ENCODE measurements around the gene C4orf17. TPM values are rescaled to one million over a fixed set of nuclear protein-coding genes. Genes with fewer than 3 reads are reported as not detected.

The C4orf17 gene
- total RNA-seq, 1 donor from 2014 or later, result not detected

DNA sequence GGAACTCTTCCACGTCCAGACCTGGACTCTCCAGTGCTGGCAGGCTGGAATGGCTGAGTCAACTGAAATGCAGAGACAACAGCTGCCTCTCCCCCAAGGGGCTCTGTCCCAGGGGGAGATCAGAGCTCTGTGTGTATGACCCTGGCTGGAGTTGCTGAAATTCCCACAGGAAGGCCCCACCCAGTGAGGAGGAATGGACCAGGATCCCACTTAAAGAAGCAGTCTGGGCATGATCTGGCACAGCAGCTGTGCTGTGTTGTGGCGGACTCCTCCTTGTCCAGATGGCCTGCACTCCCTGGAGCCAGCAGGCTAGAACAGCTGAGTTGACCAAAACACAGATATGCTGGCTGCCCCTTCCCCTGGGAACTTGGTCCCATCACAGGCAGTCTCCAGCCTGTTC, 25.4 kb downstream of the C4orf17 start:
- no peak for FAIRE-seq
- DNase-seq (ENCODE audit: low spot score in 2 of 2), result no peak

DNA sequence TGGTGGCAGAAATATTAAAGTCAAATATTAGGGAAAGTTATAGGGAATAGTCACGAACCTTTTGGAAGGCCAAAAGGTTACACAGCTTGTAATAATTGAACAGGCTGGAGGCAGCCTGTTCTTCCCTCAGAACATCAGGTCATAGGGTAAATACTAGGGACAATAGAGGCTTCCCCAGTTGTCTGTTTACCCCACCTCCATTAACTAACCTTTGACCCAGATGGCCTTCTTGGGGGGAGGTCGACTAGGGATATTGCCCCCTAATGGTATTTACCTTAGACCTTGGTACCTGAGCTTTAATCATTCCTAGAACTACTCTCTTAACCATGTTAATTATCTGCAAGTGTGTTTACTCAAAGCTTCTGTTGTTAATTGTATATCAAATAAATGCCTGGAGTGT, 26.0 kb downstream of the C4orf17 start:
- no peak for DNase-seq (ENCODE audit: low spot score in 2 of 2)
- no peak for FAIRE-seq

DNA sequence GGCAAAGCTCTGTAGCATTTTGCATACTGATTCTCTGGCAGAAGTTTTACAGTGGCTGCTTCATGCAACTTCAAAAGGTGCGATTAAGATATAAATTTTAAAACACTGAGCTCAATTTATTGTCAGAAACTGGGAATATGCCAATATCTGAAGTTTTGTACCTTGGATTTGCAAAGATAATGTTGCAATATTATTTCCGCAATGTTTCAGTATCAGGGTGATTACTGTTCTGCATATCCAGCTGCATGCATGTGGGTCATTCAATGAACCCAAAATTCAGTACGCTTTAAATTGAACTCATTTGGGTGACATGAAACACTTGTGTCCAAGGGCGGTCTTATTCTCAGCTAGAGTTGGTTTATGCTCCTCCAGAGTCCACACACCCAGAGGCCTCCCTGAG, 26.9 kb downstream of the C4orf17 start:
- no peak for DNase-seq (ENCODE audit: low spot score in 2 of 2)
- FAIRE-seq, result no peak

DNA sequence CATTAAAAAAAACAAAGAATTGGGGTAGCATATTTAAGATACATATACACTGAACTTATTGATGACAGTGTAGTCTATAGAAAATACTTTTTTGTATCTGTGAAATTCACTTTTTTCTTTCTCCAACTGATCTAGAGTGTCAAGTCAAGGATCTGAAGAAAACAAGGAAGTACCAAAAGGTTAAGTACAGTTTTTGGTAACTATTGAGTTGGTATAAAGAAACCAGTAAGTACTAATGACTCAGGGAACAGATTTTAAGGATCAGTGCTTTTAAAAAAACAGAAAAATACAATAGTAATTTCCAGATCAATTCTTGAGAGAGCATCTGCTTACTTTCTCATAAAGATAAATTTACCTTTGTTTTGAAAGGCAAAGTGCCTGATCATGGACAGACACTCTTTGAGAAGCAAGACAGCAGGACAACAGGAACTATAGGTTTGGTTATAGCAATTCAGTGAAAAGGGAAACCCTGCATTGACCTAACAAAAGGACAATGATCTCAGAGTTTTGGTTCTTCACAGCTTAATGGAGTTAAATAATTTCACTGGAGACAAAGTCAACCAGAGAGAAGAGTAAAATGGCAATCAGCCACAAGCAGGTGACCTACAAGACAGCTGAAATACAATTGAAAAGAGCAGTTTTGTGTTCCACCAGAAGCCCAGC, 29.6 kb downstream of the C4orf17 start:
- no peak for FAIRE-seq
- no peak for DNase-seq (ENCODE audit: low spot score in 2 of 2)

DNA sequence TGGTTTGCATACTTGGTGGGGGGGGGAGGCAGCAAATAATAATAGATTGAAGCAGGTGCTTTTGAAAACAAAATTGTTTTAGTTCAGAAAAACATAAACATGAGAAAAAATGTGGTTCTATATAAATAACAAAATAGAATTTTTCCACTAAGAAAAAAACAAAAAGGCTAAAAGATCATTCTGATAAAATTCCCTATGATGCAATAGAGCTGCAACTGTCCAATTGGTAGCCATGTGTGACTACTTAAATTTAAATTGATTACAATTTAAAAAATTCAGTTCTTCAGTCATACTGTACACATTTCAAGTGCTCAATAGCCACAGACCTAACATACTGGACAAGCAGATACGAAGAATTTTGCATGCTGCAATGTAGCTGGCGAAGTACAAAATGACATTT, 42.1 kb downstream of the C4orf17 start:
- no peak for FAIRE-seq
- DNase-seq (ENCODE audit: low spot score in 2 of 2), result no peak

DNA sequence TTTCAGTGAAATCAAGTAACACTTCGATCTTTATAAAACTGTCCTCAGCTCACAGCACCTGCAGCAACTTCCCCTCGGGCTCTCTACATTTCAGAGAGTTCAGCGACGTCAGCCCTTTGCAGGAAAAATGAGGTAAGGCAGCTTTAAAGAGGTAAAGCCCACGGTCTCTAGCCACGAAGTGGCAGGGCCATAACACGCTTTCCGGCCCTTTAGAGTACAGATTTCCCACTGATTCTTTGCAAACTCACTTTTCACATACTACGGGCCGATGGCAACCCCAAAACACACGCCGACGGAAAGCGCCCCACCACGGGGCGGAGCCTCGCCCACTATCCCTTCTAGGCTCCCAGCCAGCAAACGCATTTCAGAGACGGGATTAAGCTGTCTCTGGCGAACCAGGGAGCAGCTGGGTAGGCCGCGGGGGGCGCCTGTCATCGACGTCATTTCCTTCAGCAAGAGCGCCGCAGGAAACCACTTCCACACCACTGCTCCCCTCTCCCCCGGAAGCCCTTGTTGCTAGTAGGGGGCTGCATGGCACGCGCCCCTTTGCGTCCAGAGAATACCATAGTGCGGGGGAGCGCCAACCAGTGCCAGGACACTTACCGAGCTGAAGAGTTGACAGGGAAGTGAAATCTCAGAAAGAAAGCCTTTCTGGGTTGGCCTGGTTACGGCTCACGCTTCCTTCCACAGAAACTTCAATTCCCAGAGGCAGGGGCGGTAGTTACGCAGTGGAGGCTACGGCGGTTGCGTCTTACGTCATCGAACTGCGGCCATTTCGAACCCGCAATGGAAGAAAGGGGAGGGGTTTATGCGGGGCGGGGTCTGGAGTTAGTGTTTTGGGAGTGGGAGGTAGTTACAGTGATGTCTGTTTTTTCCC, 52.7 kb downstream of the C4orf17 start, which contains the start of gene TRMT10A:
Gene TRMT10A, minus strand, starts transcription at position 730 of the 877 bp plus-strand sequence. CDS start 4,701 bp downstream, outside the sequence.
- DNase-seq (ENCODE audit: low spot score in 2 of 2) (peak; percentile 63 to 80), FAIRE-seq (no peak)

DNA sequence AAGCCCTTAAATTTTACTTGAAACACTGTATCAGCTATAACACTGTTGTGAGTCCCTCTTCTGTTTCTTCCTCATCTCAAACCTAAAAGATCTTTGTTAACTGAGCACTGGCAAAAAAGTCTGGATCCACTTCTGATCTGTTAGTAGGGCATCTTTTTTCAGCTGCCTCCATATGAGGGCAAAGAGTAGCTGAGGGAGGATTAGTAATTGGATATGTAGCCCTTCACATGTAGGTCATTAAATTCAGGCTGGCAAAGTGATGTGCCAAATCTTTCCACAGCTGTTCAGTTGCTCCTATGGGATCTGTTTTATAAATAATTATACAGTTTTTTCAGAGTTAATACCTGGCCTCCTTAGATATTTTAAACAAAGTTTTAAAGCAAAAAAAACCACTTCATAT, 54.1 kb downstream of the C4orf17 start:
- FAIRE-seq, result no peak
- no peak for DNase-seq (ENCODE audit: low spot score in 2 of 2)

DNA sequence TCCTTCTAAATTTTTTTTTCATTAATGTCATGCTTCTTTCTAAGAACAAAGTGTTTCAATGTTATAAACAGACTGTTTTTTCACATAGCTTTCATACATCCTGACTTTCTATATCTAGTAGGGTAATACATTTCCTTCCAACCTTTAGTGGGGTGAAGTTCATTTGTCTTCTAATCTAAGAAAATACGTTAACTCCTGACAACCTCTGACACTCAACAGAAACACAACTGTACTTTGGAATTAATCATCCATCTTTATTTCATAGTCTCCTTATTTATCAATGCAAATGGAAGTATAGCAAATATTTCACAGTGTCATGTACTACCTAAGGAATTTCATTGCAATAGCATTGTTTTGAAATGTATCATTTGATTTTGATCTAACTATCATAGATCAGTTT, 61.1 kb downstream of the C4orf17 start:
- no peak for FAIRE-seq
- no peak for DNase-seq (ENCODE audit: low spot score in 2 of 2)

DNA sequence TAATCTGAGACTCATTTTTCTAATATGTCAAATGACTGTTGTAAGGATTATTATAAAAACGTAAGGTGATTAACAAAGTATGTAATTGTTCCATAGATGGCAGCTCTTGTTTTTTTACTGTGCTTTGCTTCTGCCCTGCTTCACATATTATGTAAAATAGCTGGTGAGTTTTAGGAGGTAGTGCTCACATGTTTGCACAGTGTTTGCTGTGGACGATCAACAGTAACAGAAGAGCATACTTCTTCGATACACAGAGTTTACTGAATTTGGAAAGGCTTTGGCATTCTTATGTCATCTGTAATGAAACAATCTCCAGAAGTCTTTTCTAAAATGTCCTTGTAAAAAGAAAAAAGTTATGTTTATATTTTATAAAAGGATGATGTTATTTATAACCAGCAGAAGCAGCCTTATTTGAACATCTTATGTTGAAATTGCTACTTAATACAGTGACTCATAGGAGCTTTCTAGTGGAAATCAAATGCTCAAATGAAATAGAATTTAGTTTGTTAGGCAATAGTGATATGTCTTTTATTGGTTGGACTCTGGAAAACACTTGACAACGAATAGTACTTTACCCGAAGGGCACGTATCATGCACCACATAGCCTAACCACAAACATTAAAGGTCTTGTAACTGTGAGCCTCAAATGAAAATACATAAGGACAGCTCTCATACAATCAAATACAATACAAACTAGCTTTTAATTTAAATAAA, 61.9 kb downstream of the C4orf17 start:
- DNase-seq (ENCODE audit: low spot score in 2 of 2) (no peak), FAIRE-seq (no peak)

DNA sequence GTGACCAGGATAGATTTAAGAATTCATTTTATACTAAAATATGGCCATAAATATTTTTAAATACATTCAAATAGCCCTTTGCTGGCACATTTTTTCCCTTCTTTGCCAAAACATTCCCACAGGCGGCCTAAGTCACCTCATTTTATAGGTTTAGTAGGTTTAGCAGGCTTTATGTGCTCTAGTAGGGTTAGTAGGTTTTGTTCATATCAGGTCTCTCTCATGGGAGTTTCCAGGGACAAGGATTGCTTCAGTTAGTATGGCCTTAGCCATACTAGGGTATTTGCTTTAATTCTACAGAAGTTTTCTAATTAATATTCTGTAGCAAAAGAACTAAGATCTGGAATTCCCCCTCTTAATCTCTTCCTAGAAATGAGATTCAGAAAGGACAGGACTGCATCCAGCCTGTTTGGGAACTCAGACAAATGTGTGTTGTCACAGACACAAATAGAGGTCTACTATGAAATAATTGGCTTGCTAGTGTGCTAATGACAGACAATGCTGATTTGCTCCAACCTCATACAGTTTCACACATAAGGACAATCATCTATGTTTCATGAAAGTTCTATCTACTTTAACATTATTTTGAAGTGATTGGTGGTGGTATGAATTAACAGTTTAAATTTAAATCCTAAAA, 63.0 kb downstream of the C4orf17 start:
- DNase-seq (ENCODE audit: low spot score in 2 of 2) (no peak), FAIRE-seq (no peak)

DNA sequence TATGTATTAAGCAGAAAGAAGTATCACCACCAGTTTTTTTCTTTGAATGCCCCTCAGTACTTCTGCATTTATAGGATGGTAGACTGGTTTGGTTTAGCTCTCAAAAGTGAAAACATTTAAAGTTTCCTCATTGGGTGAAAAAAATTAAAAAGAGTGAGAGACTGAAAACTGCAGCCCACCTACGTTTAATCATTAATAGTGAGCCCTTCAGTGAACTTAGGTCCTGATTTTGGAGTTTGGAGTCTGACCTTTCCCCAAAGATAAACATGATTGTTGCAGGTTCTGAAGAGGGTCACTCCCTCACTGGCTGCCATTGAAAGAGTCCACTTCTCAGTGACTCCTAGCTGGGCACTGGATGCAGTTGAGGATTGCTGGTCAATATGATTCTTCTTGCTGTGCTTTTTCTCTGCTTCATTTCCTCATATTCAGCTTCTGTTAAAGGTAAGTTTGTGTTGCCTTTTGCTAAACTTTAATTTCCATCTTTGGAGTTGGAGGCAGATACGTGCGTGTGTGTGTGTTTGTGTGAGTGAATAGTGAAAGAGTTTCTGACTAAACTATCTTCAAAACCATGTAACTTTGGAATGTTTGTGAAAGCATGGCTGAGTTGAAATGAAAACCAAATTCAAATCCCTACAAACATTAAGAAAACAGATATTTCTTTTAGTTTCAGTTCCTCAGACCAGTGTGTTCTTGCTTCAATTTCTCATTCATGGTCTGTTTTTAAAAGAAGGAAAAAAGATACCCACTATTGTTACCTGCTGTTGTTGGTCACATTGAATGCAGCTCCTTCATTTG, 63.9 kb downstream of the C4orf17 start, which contains the start of gene MTTP:
Gene MTTP, plus strand, starts transcription at position 295 of the 795 bp plus-strand sequence. Its CDS starts 86 bp downstream, at position 381.
- no peak for DNase-seq (ENCODE audit: low spot score in 2 of 2)
- no peak for FAIRE-seq

DNA sequence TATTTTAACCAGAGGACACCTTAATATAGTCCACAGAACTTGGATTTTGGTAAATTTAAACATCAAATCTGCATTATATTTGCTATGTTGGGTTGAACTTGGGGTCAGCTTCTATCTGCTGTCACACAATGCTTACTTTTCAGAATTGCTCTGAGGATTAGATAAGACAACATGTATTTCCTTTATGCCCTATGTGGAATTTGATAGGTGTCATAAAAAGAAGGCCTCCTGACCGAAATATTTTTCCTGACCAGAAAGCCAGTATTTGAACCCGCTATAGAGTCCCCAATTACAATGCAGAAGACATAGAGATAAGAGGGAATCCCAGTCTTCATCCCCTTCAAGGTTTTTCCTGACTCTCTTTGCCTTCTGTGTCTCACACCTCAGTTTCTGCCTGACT, 67.9 kb downstream of the C4orf17 start:
- FAIRE-seq, result no peak
- DNase-seq (ENCODE audit: low spot score in 2 of 2), result no peak

DNA sequence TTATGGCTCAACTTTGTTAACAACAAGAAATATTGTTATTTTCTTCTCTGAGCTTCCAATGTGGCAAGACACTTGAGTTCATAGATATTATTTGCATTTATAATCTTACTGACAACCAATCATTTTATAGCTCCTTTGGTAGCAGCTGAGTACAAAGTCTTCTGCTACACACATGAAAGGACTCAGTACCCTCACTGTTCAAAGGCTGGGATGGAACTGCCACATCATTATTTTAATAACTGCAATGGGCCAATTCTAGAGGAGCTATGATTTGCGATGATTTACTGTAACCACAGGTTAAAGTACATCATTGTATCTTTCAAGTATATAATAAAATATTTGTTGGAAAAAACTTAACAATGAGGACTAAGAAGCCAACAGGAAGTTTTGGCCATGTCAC, 74.7 kb downstream of the C4orf17 start:
- FAIRE-seq (no peak), DNase-seq (ENCODE audit: low spot score in 2 of 2) (no peak)

DNA sequence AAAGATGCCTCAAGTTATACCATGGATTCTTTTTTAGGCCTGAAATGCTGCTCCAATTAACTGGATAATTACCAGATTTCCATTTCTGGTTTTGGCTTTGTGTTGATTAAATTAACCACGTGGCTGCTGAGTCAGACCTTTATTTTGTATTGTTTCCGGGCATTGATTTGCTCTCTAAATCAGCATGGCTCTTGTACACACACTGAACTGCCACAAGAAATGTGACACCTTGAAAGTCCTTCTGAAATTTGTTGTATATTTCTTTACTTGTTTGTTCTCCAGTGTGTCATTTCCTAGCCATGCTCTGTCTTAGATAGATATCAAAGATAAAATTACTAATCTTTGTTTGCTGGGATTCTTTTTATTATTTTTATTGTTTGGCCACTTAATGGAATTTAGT, 75.5 kb downstream of the C4orf17 start:
- DNase-seq (ENCODE audit: low spot score in 2 of 2), result no peak
- no peak for FAIRE-seq

DNA sequence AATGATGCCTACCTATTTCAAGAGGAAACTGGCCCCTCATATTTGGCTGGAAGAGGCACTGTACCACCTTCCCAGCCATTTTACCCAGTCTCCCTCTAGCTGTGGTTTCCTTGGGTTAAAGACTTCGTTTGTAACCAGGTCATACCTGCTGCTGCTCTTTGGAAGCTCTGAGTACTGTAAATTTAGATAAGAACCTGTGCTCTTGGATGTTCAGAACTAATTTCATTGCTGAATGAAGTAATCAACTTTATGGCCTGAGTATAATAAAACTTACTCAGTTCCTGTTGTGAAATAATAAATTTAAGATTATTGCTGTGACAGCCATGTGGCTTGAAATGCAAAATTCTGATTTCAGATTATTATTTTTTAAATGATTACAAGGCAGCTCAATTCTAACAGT, 76.0 kb downstream of the C4orf17 start:
- DNase-seq (ENCODE audit: low spot score in 2 of 2) (no peak), FAIRE-seq (no peak)

DNA sequence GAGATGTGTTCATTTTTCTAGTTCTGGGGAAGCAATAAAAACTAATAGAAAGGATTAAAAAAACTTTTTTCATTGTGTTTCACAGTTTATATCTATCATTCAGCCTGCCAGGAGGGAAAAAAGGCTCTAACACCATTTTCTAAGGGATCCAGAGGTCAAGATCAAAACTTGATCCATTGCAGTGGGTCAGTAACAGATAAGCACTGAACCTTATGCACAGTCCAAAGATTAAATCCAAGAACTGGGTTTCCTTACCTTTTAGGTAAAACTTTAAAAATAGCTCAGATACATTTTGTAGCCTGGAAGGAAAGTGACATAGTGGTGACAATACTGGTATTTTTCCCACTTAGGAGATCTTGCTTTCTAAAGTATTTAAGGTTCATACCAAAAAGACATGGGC, 76.5 kb downstream of the C4orf17 start:
- no peak for FAIRE-seq
- no peak for DNase-seq (ENCODE audit: low spot score in 2 of 2)

DNA sequence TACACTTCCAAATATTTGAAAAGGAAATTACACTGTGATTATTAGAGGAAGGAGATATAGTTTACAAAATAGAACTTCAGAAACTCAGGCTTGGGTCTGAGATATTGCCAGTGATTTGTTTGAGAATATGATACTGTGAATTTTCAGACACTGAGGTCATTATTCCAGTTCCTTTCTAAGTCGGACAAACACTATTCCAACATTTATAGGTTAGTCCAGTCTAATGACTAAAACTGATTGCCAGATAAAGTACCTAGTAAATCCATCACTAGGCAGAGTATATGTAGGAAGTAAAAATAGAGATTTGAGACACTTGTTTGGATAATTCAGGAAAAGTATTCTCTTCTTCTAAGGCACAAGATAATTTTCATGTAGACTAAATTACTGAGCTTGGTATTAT, 77.0 kb downstream of the C4orf17 start:
- DNase-seq (ENCODE audit: low spot score in 2 of 2) (no peak), FAIRE-seq (no peak)

DNA sequence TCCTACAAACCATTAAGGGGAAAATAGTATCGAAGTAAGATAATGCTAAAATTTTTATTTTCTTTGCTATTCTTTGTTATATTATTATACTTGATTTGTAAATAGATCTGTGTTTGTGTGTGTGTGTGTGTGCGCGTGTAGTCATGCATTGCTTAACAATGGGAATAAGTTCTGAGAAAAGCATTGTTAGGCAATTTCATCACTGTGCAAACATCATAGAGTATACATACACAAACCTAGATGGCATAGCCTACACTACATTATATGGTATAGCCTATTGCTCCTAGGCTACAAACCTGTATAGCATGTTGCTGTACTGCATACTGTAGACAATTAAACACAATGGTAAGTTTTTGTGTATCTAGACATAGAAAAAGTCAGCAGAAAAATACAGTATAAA, 80.9 kb downstream of the C4orf17 start:
- no peak for FAIRE-seq
- DNase-seq (ENCODE audit: low spot score in 2 of 2), result no peak
